ENCODE data around the gene GSDME. TPM values are rescaled to one million over a fixed set of nuclear protein-coding genes. Genes with fewer than 3 reads are reported as not detected.

GSDME gene
- total RNA-seq, 1 donor from 2014 or later: 27.7 TPM

GRCh38 chr7:24713850-24714675, 43.2 kb downstream of the GSDME start:
- Histone ChIP-seq H3K27ac (ENCODE audit: low read depth, low read length) (no peak overlapping the region), H3K36me3 (ENCODE audit: insufficient read depth, low read length) (no peaks in the 10 kb centered on the region), H3K4me2 (ENCODE audit: low read length) (no peak overlapping the region), H3K79me2 (ENCODE audit: insufficient read depth, low read length) (no peaks in the 10 kb centered on the region), H3K9me3 (ENCODE audit: insufficient read depth, low read depth, low read length) (no peaks in the 10 kb centered on the region), H3K9ac (ENCODE audit: low read length) (no peak overlapping the region), H3K27me3 (ENCODE audit: insufficient read depth, low read length) (no peaks in the 10 kb centered on the region), H4K20me1 (ENCODE audit: insufficient read depth, low read length) (peaks cover 5% of the 10 kb centered on the region), H2AFZ (ENCODE audit: low read depth, low read length) (no peak overlapping the region), H3K4me1 (ENCODE audit: insufficient read depth, low read length) (peaks cover 4% of the 10 kb centered on the region), H3K4me3 (ENCODE audit: insufficient read depth, low read depth, low read length) (no peak overlapping the region)
- DNase-seq (ENCODE audit: low read depth) (no peak), FAIRE-seq (no peak)
- no peaks in the 10 kb centered on the region for H3K4me1 Mint-ChIP-seq (ENCODE audit: low read depth, unreplicated experiment)
- no peaks in the 10 kb centered on the region for H3K9me3 Mint-ChIP-seq (ENCODE audit: unreplicated experiment)
- H3K27ac Mint-ChIP-seq (ENCODE audit: unreplicated experiment): no peak overlapping the region
- H3K36me3 Mint-ChIP-seq (ENCODE audit: low read depth, unreplicated experiment): peaks cover 30% of the 10 kb centered on the region
- no peaks in the 10 kb centered on the region for H3K27me3 Mint-ChIP-seq (ENCODE audit: low read depth, unreplicated experiment)
- TF ChIP-seq EZH2 (IDR thresholded peaks at IDR 0.05; ENCODE audit: insufficient read depth, low read length) (no peak), CTCF (IDR thresholded peaks at IDR 0.05; ENCODE audit: insufficient read depth, low read depth, low read length) (no peak)
- H3K4me3 Mint-ChIP-seq (ENCODE audit: unreplicated experiment): no peak overlapping the region

GRCh38 chr7:24713039-24713793, 44.0 kb downstream of the GSDME start:
- H3K27ac Mint-ChIP-seq (ENCODE audit: unreplicated experiment): no peak overlapping the region
- no peak for FAIRE-seq

More at GRCh38 chr7:24713039-24713793, 44.0 kb downstream of the GSDME start:
- Histone ChIP-seq H3K4me1 (ENCODE audit: insufficient read depth, low read length) (peaks cover 4% of the 10 kb centered on the region), H2AFZ (ENCODE audit: low read depth, low read length) (no peak overlapping the region), H3K27ac (ENCODE audit: low read depth, low read length) (no peak overlapping the region), H3K36me3 (ENCODE audit: insufficient read depth, low read length) (no peaks in the 10 kb centered on the region), H3K9ac (ENCODE audit: low read length) (no peak overlapping the region), H3K27me3 (ENCODE audit: insufficient read depth, low read length) (no peaks in the 10 kb centered on the region), H4K20me1 (ENCODE audit: insufficient read depth, low read length) (peaks cover 5% of the 10 kb centered on the region), H3K4me2 (ENCODE audit: low read length) (no peak overlapping the region), H3K79me2 (ENCODE audit: insufficient read depth, low read length) (no peaks in the 10 kb centered on the region), H3K9me3 (ENCODE audit: insufficient read depth, low read depth, low read length) (no peaks in the 10 kb centered on the region), H3K4me3 (ENCODE audit: insufficient read depth, low read depth, low read length) (no peak overlapping the region)
- Mint-ChIP-seq H3K4me3 (ENCODE audit: unreplicated experiment) (no peak overlapping the region), H3K27me3 (ENCODE audit: low read depth, unreplicated experiment) (no peaks in the 10 kb centered on the region), H3K36me3 (ENCODE audit: low read depth, unreplicated experiment) (peaks cover 30% of the 10 kb centered on the region), H3K4me1 (ENCODE audit: low read depth, unreplicated experiment) (no peaks in the 10 kb centered on the region), H3K9me3 (ENCODE audit: unreplicated experiment) (no peaks in the 10 kb centered on the region)
- DNase-seq (ENCODE audit: low read depth): no peak
- no peak for TF ChIP-seq EZH2 (IDR thresholded peaks at IDR 0.05; ENCODE audit: insufficient read depth, low read length)
- TF ChIP-seq CTCF (IDR thresholded peaks at IDR 0.05; ENCODE audit: insufficient read depth, low read depth, low read length): no peak

All from astrocyte (in vitro differentiated cells and primary cell).